SK-N-SH (cell line): ENCODE data around the gene GOLGA3. TPM values are rescaled to one million over a fixed set of nuclear protein-coding genes. Genes with fewer than 3 reads are reported as not detected.
"Not testable (repeated sequence)": the region's sequence is repeated elsewhere in the genome, so short reads cannot be mapped to it uniquely, and the experiment has no call there.

ENCODE experiments used
- CTCF ChIA-PET: fragments of 300-600, 350-600 bp; formaldehyde crosslinking; extraction: SDS; loops from one replicate; lab custom pipeline; 2021; lab: Yijun Ruan, JAX
- POLR2A ChIA-PET: fragments of 350-600 bp; sonication (Branson Sonifier 250); formaldehyde crosslinking; extraction: SDS; loops from one replicate; lab custom pipeline; 2020; ENCODE audit warnings: antibody characterized with exemption, inconsistent platforms; lab: Yijun Ruan, JAX
- DNase-seq: peaks from one replicate; pipeline ENCODE4 v3.0.0; 2012
- H2AFZ ChIP-seq: fragments of 200-600 bp; sonication (generic); 2 replicates; pipeline ENCODE4 v1.8.1; 2016; ENCODE audit warnings: antibody characterized with exemption, mild to moderate bottlenecking, low read depth
- H3F3A ChIP-seq: fragments of 200-600 bp; sonication (generic); replicated peaks from 2 replicates; pipeline ENCODE3; 2016; ENCODE audit warnings: antibody characterized with exemption, mild to moderate bottlenecking; ENCODE audit not compliant: insufficient read depth
- H3K27ac ChIP-seq, 2 experiments: fragments of 200-500 bp in 1 of 2; fragments of 200-600 bp in 1 of 2; sonication (Bioruptor generic) in 1 of 2; sonication (generic), shearing (Covaris generic) in 1 of 2; 2 replicates each; pipeline versions ENCODE4 v1.5.1 to v1.6.1; 2014 to 2016; ENCODE audit warnings: low read depth in 2 of 2, inconsistent platforms in 1 of 2, low read length in 1 of 2, mild to moderate bottlenecking in 1 of 2, mixed read lengths in 1 of 2
- H3K27me3 ChIP-seq: fragments of 200-600 bp; sonication (generic), shearing (Covaris generic); 2 replicates; pipeline ENCODE4 v1.6.1; 2016; ENCODE audit warnings: mixed run types; ENCODE audit not compliant: insufficient read depth
- H3K36me3 ChIP-seq, 2 experiments: fragments of 200-500 bp in 1 of 2; fragments of 200-600 bp in 1 of 2; sonication (Bioruptor generic) in 1 of 2; sonication (generic) in 1 of 2; replicated peaks in 1 of 2; 2 replicates each; pipeline versions ENCODE3 to v1.5.1; 2014 to 2016; ENCODE audit warnings: low read length in 1 of 2, mild to moderate bottlenecking in 1 of 2; ENCODE audit not compliant: insufficient read depth in 2 of 2, control insufficient read depth in 1 of 2
- H3K4me1 ChIP-seq, 2 experiments: fragments of 200-500 bp in 1 of 2; fragments of 200-600 bp in 1 of 2; sonication (Bioruptor generic) in 1 of 2; sonication (generic), shearing (Covaris generic) in 1 of 2; 2 replicates each; pipeline versions ENCODE4 v1.5.1 to v1.6.1; 2014 to 2016; ENCODE audit warnings: low read depth in 1 of 2, low read length in 1 of 2, mixed run types in 1 of 2; ENCODE audit not compliant: insufficient read depth in 2 of 2, control insufficient read depth in 1 of 2
- H3K4me2 ChIP-seq: fragments of 200-600 bp; sonication (generic), shearing (Covaris generic); 2 replicates; pipeline ENCODE4 v1.6.1; 2017; ENCODE audit warnings: mixed run types
- H3K4me3 ChIP-seq, 2 experiments: fragments of 200-500 bp in 1 of 2; fragments of 200-600 bp in 1 of 2; sonication (Bioruptor generic) in 1 of 2; sonication (generic), shearing (Covaris generic) in 1 of 2; 2 replicates each; pipeline versions ENCODE4 v1.5.1 to v1.8.1; 2014 to 2016; ENCODE audit warnings: low read depth in 2 of 2, inconsistent platforms in 1 of 2, low read length in 1 of 2, mild to moderate bottlenecking in 1 of 2, mixed read lengths in 1 of 2, moderate library complexity in 1 of 2
- H3K79me2 ChIP-seq: fragments of 200-600 bp; sonication (generic); 2 replicates; pipeline ENCODE4 v1.8.1; 2017; ENCODE audit warnings: mild to moderate bottlenecking; ENCODE audit not compliant: insufficient read depth
- H3K9ac ChIP-seq: fragments of 200-600 bp; sonication (generic); 2 replicates; pipeline ENCODE4 v1.6.1; 2017; ENCODE audit warnings: mixed run types
- H3K9me2 ChIP-seq: fragments of 200-600 bp; sonication (generic); 2 replicates; pipeline ENCODE4 v1.6.1; 2017; ENCODE audit warnings: mixed run types
- H3K9me3 ChIP-seq: fragments of 200-600 bp; sonication (generic); 2 replicates; pipeline ENCODE4 v1.6.1; 2017; ENCODE audit warnings: mixed run types, mild to moderate bottlenecking, moderate library complexity
- H4K20me1 ChIP-seq: fragments of 200-600 bp; sonication (generic); 2 replicates; pipeline ENCODE4 v1.6.1; 2017; ENCODE audit warnings: mild to moderate bottlenecking, mixed run types; ENCODE audit not compliant: insufficient read depth
- CTCF ChIP-seq: fragments of 200-600 bp; sonication (generic); IDR thresholded peaks from 2 replicates; pipeline ENCODE4 v1.6.1; 2017; ENCODE audit warnings: antibody characterized with exemption, mild to moderate bottlenecking, moderate library complexity
- EZH2phosphoT487 ChIP-seq: fragments of 200-600 bp; sonication (generic); IDR thresholded peaks from 2 replicates; pipeline ENCODE4 v1.6.1; 2017; ENCODE audit warnings: low read depth, mixed run types, mild to moderate bottlenecking, antibody characterized with exemption, moderate library complexity, borderline replicate concordance
- FOSL2 ChIP-seq: IDR thresholded peaks from 2 replicates; pipeline ENCODE4 v1.4.0; 2012; ENCODE audit warnings: low read depth, mild to moderate bottlenecking, moderate library complexity, borderline replicate concordance
- FOXJ3 ChIP-seq: sonication (generic); formaldehyde crosslinking; IDR thresholded peaks from 2 replicates; pipeline ENCODE4 v1.5.1; 2020; ENCODE audit warnings: mild to moderate bottlenecking, missing genetic modification reagents
- FOXM1 ChIP-seq: IDR thresholded peaks from 2 replicates; pipeline ENCODE4 v1.4.0; 2012; ENCODE audit warnings: low read depth, mild to moderate bottlenecking
- GABPA ChIP-seq: IDR thresholded peaks from 2 replicates; pipeline ENCODE4 v1.4.0; 2012; ENCODE audit warnings: low read depth, mild to moderate bottlenecking
- JUND ChIP-seq: IDR thresholded peaks from 2 replicates; pipeline ENCODE4 v1.4.0; 2012
- MEF2A ChIP-seq: IDR thresholded peaks from 2 replicates; pipeline ENCODE4 v1.4.0; 2012; ENCODE audit warnings: low read depth, borderline replicate concordance
- MXI1 ChIP-seq: IDR thresholded peaks from 2 replicates; pipeline ENCODE4 v1.6.1; 2012; ENCODE audit warnings: mild to moderate bottlenecking, low read depth, low read length, improper control_type of control experiment
- NRF1 ChIP-seq: IDR thresholded peaks from 2 replicates; pipeline ENCODE4 v1.6.1; 2012; ENCODE audit warnings: low read depth, mild to moderate bottlenecking, low read length
- RAD21 ChIP-seq: IDR thresholded peaks from 2 replicates; pipeline ENCODE4 v1.6.1; 2012; ENCODE audit warnings: mild to moderate bottlenecking, low read length
- RFX5 ChIP-seq: IDR thresholded peaks from 2 replicates; pipeline ENCODE4 v1.6.1; 2012; ENCODE audit warnings: mild to moderate bottlenecking, improper control_type of control experiment, low read length
- RXRA ChIP-seq: IDR thresholded peaks from 2 replicates; pipeline ENCODE4 v1.4.0; 2012; ENCODE audit warnings: low read depth, mild to moderate bottlenecking, borderline replicate concordance
- TEAD4 ChIP-seq: IDR thresholded peaks from 2 replicates; pipeline ENCODE4 v1.4.0; 2012; ENCODE audit warnings: mild to moderate bottlenecking, borderline replicate concordance; ENCODE audit not compliant: insufficient read depth
- YY1 ChIP-seq: IDR thresholded peaks from 2 replicates; pipeline ENCODE4 v1.4.0; 2012; ENCODE audit warnings: low read depth, mild to moderate bottlenecking
- ZBTB33 ChIP-seq: IDR thresholded peaks from 2 replicates; pipeline ENCODE4 v1.4.0; 2012; ENCODE audit warnings: low read depth, borderline replicate concordance
- WGBS: methylation state at CpG from one replicate; pipeline ENCODE4 v1.1.6; 2017; ENCODE audit warnings: low lambda C conversion rate; 5-methylcytosine and 5-hydroxymethylcytosine counted together
- polyA plus RNA-seq, 3 experiments: library from polyadenylated mRNA; depleted of rRNA; stranded (reverse); fragments of >200 nt; gene quantifications; 2 replicates each; pipeline ENCODE4 v1.2.3, GENCODE V29; 2012
- TF ChIP-seq, protein P1 (sequence below): fragments of 150-350 bp; IDR thresholded peaks from 2 replicates; pipeline ENCODE4 v1.6.1; 2016; ENCODE audit warnings: mild to moderate bottlenecking, low read depth, low read length
- TF ChIP-seq, protein P2 (sequence below): IDR thresholded peaks from 2 replicates; pipeline ENCODE4 v1.4.0; 2012; ENCODE audit warnings: low read depth

Gene GOLGA3
- polyA plus RNA-seq, 1 of the 3 experiments (the other 2 are of a cell fraction), result 16.9 TPM

- H3K36me3 ChIP-seq, result peaks cover 29 to 83% of the 10 kb centered on the region in 2 experiments
- H3K4me2 ChIP-seq, result no peak overlapping the region
- H3K27me3 ChIP-seq, result no peaks in the 10 kb centered on the region
- 97% methylated on average over 18 of the region's 29 CpGs for WGBS
- H3K27ac ChIP-seq, result no peak overlapping the region
- H3K79me2 ChIP-seq, result peaks cover 6% of the 10 kb centered on the region
- POLR2A ChIA-PET, result no interaction called here
- no peak overlapping the region for H2AFZ ChIP-seq
- DNase-seq, result no peak
- no peaks in the 10 kb centered on the region for H3K4me1 ChIP-seq
- H3K9me3 ChIP-seq, result no peaks in the 10 kb centered on the region
- H3K9ac ChIP-seq, result no peak overlapping the region
- H3F3A ChIP-seq, result peaks cover 11% of the 10 kb centered on the region
- CTCF ChIA-PET, result interaction anchor here (3.7 kb wide), 1 partner anchor 8 kb away, joined by 16 read pairs; no protein-coding TSS in a partner anchor
- no peaks in the 10 kb centered on the region for H3K9me2 ChIP-seq
- H4K20me1 ChIP-seq, result no peaks in the 10 kb centered on the region
- no peak overlapping the region for H3K4me3 ChIP-seq
- TF ChIP-seq RFX5, result no peak
- TF ChIP-seq FOXM1, result no peak
- no peak for TF ChIP-seq MEF2A
- TF ChIP-seq ZBTB33, result no peak
- TF ChIP-seq, protein P1, sequence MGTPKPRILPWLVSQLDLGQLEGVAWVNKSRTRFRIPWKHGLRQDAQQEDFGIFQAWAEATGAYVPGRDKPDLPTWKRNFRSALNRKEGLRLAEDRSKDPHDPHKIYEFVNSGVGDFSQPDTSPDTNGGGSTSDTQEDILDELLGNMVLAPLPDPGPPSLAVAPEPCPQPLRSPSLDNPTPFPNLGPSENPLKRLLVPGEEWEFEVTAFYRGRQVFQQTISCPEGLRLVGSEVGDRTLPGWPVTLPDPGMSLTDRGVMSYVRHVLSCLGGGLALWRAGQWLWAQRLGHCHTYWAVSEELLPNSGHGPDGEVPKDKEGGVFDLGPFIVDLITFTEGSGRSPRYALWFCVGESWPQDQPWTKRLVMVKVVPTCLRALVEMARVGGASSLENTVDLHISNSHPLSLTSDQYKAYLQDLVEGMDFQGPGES, result no peak
- TF ChIP-seq TEAD4, result no peak
- no peak for TF ChIP-seq GABPA
- no peak for TF ChIP-seq NRF1
- TF ChIP-seq JUND, result no peak
- no peak for TF ChIP-seq FOSL2
- TF ChIP-seq CTCF, result no peak
- TF ChIP-seq MXI1, result no peak
- TF ChIP-seq FOXJ3 (CRISPR knock-in tag), result no peak
- no peak for TF ChIP-seq EZH2phosphoT487
- no peak for TF ChIP-seq YY1
- no peak for TF ChIP-seq RXRA
- TF ChIP-seq RAD21, result no peak
- TF ChIP-seq, protein P2, sequence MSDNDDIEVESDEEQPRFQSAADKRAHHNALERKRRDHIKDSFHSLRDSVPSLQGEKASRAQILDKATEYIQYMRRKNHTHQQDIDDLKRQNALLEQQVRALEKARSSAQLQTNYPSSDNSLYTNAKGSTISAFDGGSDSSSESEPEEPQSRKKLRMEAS, result no peak
Observed at GRCh38 chr12:132776816-132777568, 51.7 kb downstream of the GOLGA3 start.

DNA sequence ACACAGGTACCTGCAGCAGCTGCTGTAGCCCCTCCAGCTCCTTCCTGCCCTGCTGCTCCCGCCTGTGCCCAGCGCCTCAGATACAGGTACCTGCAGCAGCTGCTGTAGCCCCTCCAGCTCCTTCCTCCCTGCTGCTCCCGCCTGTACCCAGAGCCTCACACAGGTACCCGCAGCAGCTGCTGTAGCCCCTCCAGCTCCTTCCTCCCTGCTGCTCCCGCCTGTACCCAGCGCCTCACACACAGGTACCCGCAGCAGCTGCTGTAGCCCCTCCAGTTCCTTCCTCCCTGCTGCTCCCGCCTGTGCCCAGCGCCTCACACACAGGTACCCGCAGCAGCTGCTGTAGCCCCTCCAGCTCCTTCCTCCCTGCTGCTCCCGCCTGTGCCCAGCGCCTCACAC lies 52.4 kb downstream of the GOLGA3 start:
- H2AFZ ChIP-seq, H3K79me2 ChIP-seq, H3K4me1 ChIP-seq, POLR2A ChIA-PET, DNase-seq, H3K9me3 ChIP-seq, H3K4me3 ChIP-seq, H3K9me2 ChIP-seq, H3K27me3 ChIP-seq, H3K9ac ChIP-seq, H3K4me2 ChIP-seq, H4K20me1 ChIP-seq, H3K27ac ChIP-seq: not testable (repeated sequence)
- peaks cover 14% of the 10 kb centered on the region for H3F3A ChIP-seq
- peaks cover 29 to 84% of the 10 kb centered on the region in 2 experiments for H3K36me3 ChIP-seq
- 87% methylated on average over 8 of the region's 12 CpGs for WGBS
- CTCF ChIA-PET, result interaction anchor here (3.7 kb wide), 1 partner anchor 7 kb away, joined by 16 read pairs; no protein-coding TSS in a partner anchor
